GM19452 (cell line): Measurements from ENCODE around the gene ATP5F1E.

ENCODE experiments used
- ATAC-seq: cut with Tn5 transposase; IDR thresholded peaks from one replicate; pipeline ENCODE4 v1.9.1; 2021; ENCODE audit not compliant: unreplicated experiment

ATP5F1E gene

GRCh38 chr20:59032023-59032712, at the start of gene ATP5F1E:
Gene ATP5F1E (minus strand): TSS chr20:59032335. CDS start chr20:59032251, 84 bp downstream.
- peak; percentile 93 for ATAC-seq

- ATAC-seq: no peak
Observed at GRCh38 chr20:59081036-59081435, 48.9 kb upstream of the ATP5F1E start.

GRCh38 chr20:59078231-59078630, 46.1 kb upstream of the ATP5F1E start:
- ATAC-seq: no peak

- ATAC-seq: no peak
Observed at GRCh38 chr20:59077705-59078104, 45.6 kb upstream of the ATP5F1E start.

GRCh38 chr20:59075934-59076508, 43.9 kb upstream of the ATP5F1E start:
- ATAC-seq: no peak

- no peak for ATAC-seq
Observed at GRCh38 chr20:59074456-59074855, 42.3 kb upstream of the ATP5F1E start.

- no peak for ATAC-seq
Observed at GRCh38 chr20:59073582-59073981, 41.4 kb upstream of the ATP5F1E start.

- no peak for ATAC-seq
Observed at GRCh38 chr20:59071216-59071615, 39.1 kb upstream of the ATP5F1E start.

- ATAC-seq: no peak
Observed at GRCh38 chr20:59069026-59069425, 36.9 kb upstream of the ATP5F1E start.

- ATAC-seq: no peak
Observed at GRCh38 chr20:59068534-59068933, 36.4 kb upstream of the ATP5F1E start.

GRCh38 chr20:59064214-59064722, 32.1 kb upstream of the ATP5F1E start:
- no peak for ATAC-seq

GRCh38 chr20:59063358-59064213, 31.5 kb upstream of the ATP5F1E start:
- ATAC-seq: no peak

- ATAC-seq: no peak
Observed at GRCh38 chr20:59062081-59062480, 29.9 kb upstream of the ATP5F1E start.

- no peak for ATAC-seq
Observed at GRCh38 chr20:59055302-59055701, 23.2 kb upstream of the ATP5F1E start.

GRCh38 chr20:59051666-59052185, 19.6 kb upstream of the ATP5F1E start:
- ATAC-seq: no peak

GRCh38 chr20:59050437-59050836, 18.3 kb upstream of the ATP5F1E start:
- no peak for ATAC-seq

- no peak for ATAC-seq
Observed at GRCh38 chr20:59048681-59049030, 16.5 kb upstream of the ATP5F1E start.

GRCh38 chr20:59047938-59048680, 16.0 kb upstream of the ATP5F1E start:
- ATAC-seq: no peak

- no peak for ATAC-seq
Observed at GRCh38 chr20:59046862-59047261, 14.7 kb upstream of the ATP5F1E start.

GRCh38 chr20:59044796-59045195, 12.7 kb upstream of the ATP5F1E start:
- no peak for ATAC-seq

GRCh38 chr20:59044295-59044694, 12.2 kb upstream of the ATP5F1E start:
- no peak for ATAC-seq
